K562 (cell line): ENCODE measurements around the gene KCNQ2.

Experiments
- FOXK2 ChIP-seq, 2 experiments: fragments of 450-650 bp; IDR thresholded peaks in 1 of 2; conservative IDR thresholded peaks in 1 of 2; 2 replicates each; pipeline ENCODE4 v1.6.1; 2016; ENCODE audit warnings: low read depth in 2 of 2, mild to moderate bottlenecking in 1 of 2
- NFYB ChIP-seq: IDR thresholded peaks from 2 replicates; pipeline ENCODE4 v1.6.1; 2011; ENCODE audit warnings: mild to moderate bottlenecking, moderate library complexity; ENCODE audit not compliant: insufficient read length; ENCODE audit errors: extremely low read depth
- OTX1 ChIP-seq: fragments of 450-650 bp; formaldehyde crosslinking; IDR thresholded peaks from 2 replicates; pipeline ENCODE4 v1.4.0; 2022; ENCODE audit warnings: mild to moderate bottlenecking
- POLR2A ChIP-seq: fragments of 450-650 bp; conservative IDR thresholded peaks from 2 replicates; pipeline ENCODE4 v1.6.1; 2016
- RCOR1 ChIP-seq, 2 experiments: IDR thresholded peaks; 2 replicates each; pipeline ENCODE4 v1.6.1; 2012; ENCODE audit warnings: low read depth in 2 of 2, low read length in 2 of 2, borderline replicate concordance in 1 of 2, improper control_type of control experiment in 1 of 2
- RFX1 ChIP-seq: fragments of 450-650 bp; IDR thresholded peaks from 2 replicates; pipeline ENCODE4 v1.6.1; 2016; ENCODE audit warnings: mild to moderate bottlenecking, moderate library complexity
- YY1 ChIP-seq, 3 experiments: IDR thresholded peaks; 2 replicates each; pipeline ENCODE4 v1.6.1; 2011; ENCODE audit warnings: low read length in 2 of 3, mild to moderate bottlenecking in 2 of 3, moderate library complexity in 2 of 3, borderline replicate concordance in 1 of 3, control low read depth in 1 of 3, low read depth in 1 of 3; ENCODE audit not compliant: insufficient read depth in 3 of 3, insufficient replicate concordance in 2 of 3, control insufficient read depth in 1 of 3, insufficient read length in 1 of 3; ENCODE audit errors: extremely low read depth in 1 of 3
- ZNF140 ChIP-seq: fragments of 250-450 bp; sonication (Bioruptor Pico); IDR thresholded peaks from 2 replicates; pipeline ENCODE4 v1.8.0; 2021; ENCODE audit warnings: moderate library complexity, mild to moderate bottlenecking, inconsistent platforms
- ZNF699 ChIP-seq: fragments of 250-450 bp; sonication (Bioruptor Pico); IDR thresholded peaks from 2 replicates; pipeline ENCODE4 v1.8.0; 2021; ENCODE audit warnings: mild to moderate bottlenecking, moderate library complexity; ENCODE audit not compliant: insufficient replicate concordance
- ZNF76 ChIP-seq: fragments of 250-450 bp; sonication (Bioruptor Pico); IDR thresholded peaks from 2 replicates; pipeline ENCODE4 v1.4.0; 2020; ENCODE audit warnings: mild to moderate bottlenecking, moderate library complexity, borderline replicate concordance
- ZZZ3 ChIP-seq: fragments of 450-650 bp; IDR thresholded peaks from 2 replicates; pipeline ENCODE4 v1.6.1; 2016; ENCODE audit warnings: antibody characterized with exemption, mild to moderate bottlenecking, moderate library complexity
- TF ChIP-seq, protein P1 (sequence below), 3 experiments: IDR thresholded peaks in 2 of 3; conservative IDR thresholded peaks in 1 of 3; 2 replicates each; pipeline ENCODE4 v1.5.1; 2011 to 2012; ENCODE audit warnings: low read length in 3 of 3, mild to moderate bottlenecking in 3 of 3, control low read depth in 2 of 3, improper control_type of control experiment in 1 of 3, inconsistent platforms in 1 of 3, low read depth in 1 of 3, mixed read lengths in 1 of 3, moderate library complexity in 1 of 3; ENCODE audit not compliant: insufficient read depth in 2 of 3
- TF ChIP-seq, protein P2 (sequence below): sonication (generic); formaldehyde crosslinking; IDR thresholded peaks from 2 replicates; pipeline ENCODE4 v1.5.0; 2020; ENCODE audit warnings: missing genetic modification reagents
- TF ChIP-seq, protein P3 (sequence below): fragments of 250-450 bp; sonication (Bioruptor Pico); IDR thresholded peaks from 2 replicates; pipeline ENCODE4 v1.5.0; 2021

DNA sequence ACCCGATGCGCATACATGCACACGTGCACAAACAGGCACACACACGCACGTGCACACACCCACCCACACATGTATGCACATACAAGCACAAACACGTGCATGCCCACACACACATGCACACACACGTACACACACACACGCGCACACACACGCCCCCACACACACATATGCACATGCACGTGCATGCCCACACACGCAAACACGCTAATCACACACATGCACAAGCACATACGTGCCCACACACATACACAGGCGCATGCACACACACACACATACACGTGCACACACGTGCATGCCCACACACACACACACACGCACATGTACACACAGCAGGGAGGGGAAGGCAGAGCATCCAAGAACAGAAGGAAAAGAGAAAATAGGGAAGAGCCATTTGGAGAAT, 84.5 kb downstream of the KCNQ2 start:
- no peak for TF ChIP-seq NFYB
- no peak for TF ChIP-seq RCOR1 (IDR thresholded peaks at IDR 0.05; ENCODE audit: borderline replicate concordance in 1 of 2, low read depth in 2 of 2, low read length in 2 of 2)
- TF ChIP-seq OTX1: no peak
- TF ChIP-seq ZNF76 (CRISPR knock-in tag): no peak
- TF ChIP-seq ZNF140: no peak
- TF ChIP-seq, protein P1, sequence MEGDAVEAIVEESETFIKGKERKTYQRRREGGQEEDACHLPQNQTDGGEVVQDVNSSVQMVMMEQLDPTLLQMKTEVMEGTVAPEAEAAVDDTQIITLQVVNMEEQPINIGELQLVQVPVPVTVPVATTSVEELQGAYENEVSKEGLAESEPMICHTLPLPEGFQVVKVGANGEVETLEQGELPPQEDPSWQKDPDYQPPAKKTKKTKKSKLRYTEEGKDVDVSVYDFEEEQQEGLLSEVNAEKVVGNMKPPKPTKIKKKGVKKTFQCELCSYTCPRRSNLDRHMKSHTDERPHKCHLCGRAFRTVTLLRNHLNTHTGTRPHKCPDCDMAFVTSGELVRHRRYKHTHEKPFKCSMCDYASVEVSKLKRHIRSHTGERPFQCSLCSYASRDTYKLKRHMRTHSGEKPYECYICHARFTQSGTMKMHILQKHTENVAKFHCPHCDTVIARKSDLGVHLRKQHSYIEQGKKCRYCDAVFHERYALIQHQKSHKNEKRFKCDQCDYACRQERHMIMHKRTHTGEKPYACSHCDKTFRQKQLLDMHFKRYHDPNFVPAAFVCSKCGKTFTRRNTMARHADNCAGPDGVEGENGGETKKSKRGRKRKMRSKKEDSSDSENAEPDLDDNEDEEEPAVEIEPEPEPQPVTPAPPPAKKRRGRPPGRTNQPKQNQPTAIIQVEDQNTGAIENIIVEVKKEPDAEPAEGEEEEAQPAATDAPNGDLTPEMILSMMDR (IDR thresholded peaks at IDR 0.05 in 2 of 3, conservative IDR thresholded peaks at IDR 0.05 in 1 of 3; ENCODE audit: insufficient read depth in 2 of 3, low read depth in 1 of 3, low read length in 3 of 3): no peak
- no peak for TF ChIP-seq RFX1
- TF ChIP-seq YY1 (IDR thresholded peaks at IDR 0.05; ENCODE audit: borderline replicate concordance in 1 of 3, control insufficient read depth in 1 of 3, extremely low read depth in 1 of 3, insufficient read depth in 3 of 3, insufficient read length in 1 of 3, insufficient replicate concordance in 2 of 3, low read depth in 1 of 3, low read length in 2 of 3): no peak
- TF ChIP-seq, protein P2, sequence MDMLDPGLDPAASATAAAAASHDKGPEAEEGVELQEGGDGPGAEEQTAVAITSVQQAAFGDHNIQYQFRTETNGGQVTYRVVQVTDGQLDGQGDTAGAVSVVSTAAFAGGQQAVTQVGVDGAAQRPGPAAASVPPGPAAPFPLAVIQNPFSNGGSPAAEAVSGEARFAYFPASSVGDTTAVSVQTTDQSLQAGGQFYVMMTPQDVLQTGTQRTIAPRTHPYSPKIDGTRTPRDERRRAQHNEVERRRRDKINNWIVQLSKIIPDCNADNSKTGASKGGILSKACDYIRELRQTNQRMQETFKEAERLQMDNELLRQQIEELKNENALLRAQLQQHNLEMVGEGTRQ (CRISPR knock-in tag): no peak
- TF ChIP-seq ZZZ3: no peak
- no peak for TF ChIP-seq FOXK2 (conservative IDR thresholded peaks at IDR 0.05 in 1 of 2, IDR thresholded peaks at IDR 0.05 in 1 of 2; ENCODE audit: low read depth in 2 of 2)
- TF ChIP-seq POLR2A: no peak
- TF ChIP-seq, protein P3, sequence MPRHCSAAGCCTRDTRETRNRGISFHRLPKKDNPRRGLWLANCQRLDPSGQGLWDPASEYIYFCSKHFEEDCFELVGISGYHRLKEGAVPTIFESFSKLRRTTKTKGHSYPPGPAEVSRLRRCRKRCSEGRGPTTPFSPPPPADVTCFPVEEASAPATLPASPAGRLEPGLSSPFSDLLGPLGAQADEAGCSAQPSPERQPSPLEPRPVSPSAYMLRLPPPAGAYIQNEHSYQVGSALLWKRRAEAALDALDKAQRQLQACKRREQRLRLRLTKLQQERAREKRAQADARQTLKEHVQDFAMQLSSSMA (CRISPR knock-in tag): no peak
- TF ChIP-seq ZNF699 (CRISPR knock-in tag): no peak
